IMR-90 (cell line): ENCODE data around the gene MLLT3. TPM values are rescaled to one million over a fixed set of nuclear protein-coding genes. Genes with fewer than 3 reads are reported as not detected.

Experiments used
- ATAC-seq: fragments of 200-7000 bp; cut with Tn5 transposase; 2 replicates; pipeline ENCODE4 v1.9.1; 2020; ENCODE audit warnings: low read depth, mild to moderate bottlenecking, moderate library complexity
- BruUV-seq: library from RNA; stranded (reverse); fragments of 400-500 nt; replicated peaks from 2 replicates; lab custom pipeline; 2021; lab: Mats Ljungman, UMichigan
- CTCF ChIA-PET: fragments of 300-600 bp; formaldehyde crosslinking; extraction: SDS; loops from one replicate; lab custom pipeline; 2021; ENCODE audit warnings: antibody characterized with exemption; lab: Yijun Ruan, JAX
- POLR2A ChIA-PET: fragments of 300-600 bp; sonication (Branson Sonifier 250); formaldehyde crosslinking; loops from one replicate; lab custom pipeline; 2022; ENCODE audit warnings: antibody characterized with exemption; ENCODE audit not compliant: unreplicated experiment; lab: Charles Lee
- DNase-seq: peaks from one replicate; pipeline ENCODE4 v3.0.0; 2013
- H2AFZ ChIP-seq: replicated peaks from 2 replicates; pipeline ENCODE3; 2013; ENCODE audit warnings: low read length, mild to moderate bottlenecking; ENCODE audit not compliant: poor library complexity
- H2AK5ac ChIP-seq: 2 replicates; pipeline ENCODE4 v1.6.1; 2013; ENCODE audit warnings: low read depth, low read length, inconsistent platforms
- H2AK9ac ChIP-seq: replicated peaks from 2 replicates; pipeline ENCODE3; 2013; ENCODE audit warnings: mild to moderate bottlenecking, low read depth, low read length, moderate library complexity; ENCODE audit not compliant: poor library complexity
- H2BK120ac ChIP-seq: 2 replicates; pipeline ENCODE4 v1.6.1; 2013; ENCODE audit warnings: low read depth, low read length, inconsistent platforms
- H2BK15ac ChIP-seq: 3 replicates; pipeline ENCODE4 v1.6.1; 2013; ENCODE audit warnings: low read depth, low read length, inconsistent platforms
- H2BK20ac ChIP-seq: 2 replicates; pipeline ENCODE4 v1.6.1; 2013; ENCODE audit warnings: low read depth, mild to moderate bottlenecking, inconsistent platforms, low read length, moderate library complexity
- H2BK5ac ChIP-seq: 2 replicates; pipeline ENCODE4 v1.6.1; 2013; ENCODE audit warnings: mild to moderate bottlenecking, low read depth, low read length, inconsistent platforms; ENCODE audit not compliant: poor library complexity, severe bottlenecking
- H3K14ac ChIP-seq: replicated peaks from 2 replicates; pipeline ENCODE4 v1.6.1; 2013; ENCODE audit warnings: low read depth, low read length, inconsistent platforms
- H3K18ac ChIP-seq: 2 replicates; pipeline ENCODE4 v1.6.1; 2013; ENCODE audit warnings: low read depth, low read length, control low read depth
- H3K23ac ChIP-seq: 2 replicates; pipeline ENCODE4 v1.6.1; 2013; ENCODE audit warnings: low read depth, low read length, inconsistent platforms
- H3K27ac ChIP-seq: 2 replicates; pipeline ENCODE4 v1.5.1; 2013; ENCODE audit warnings: mild to moderate bottlenecking, control low read depth, low read length; ENCODE audit not compliant: insufficient read depth
- H3K27me3 ChIP-seq: 2 replicates; pipeline ENCODE4 v1.6.1; 2013; ENCODE audit warnings: low read length; ENCODE audit not compliant: control insufficient read depth, insufficient read depth
- H3K36me3 ChIP-seq: 2 replicates; pipeline ENCODE4 v1.6.1; 2013; ENCODE audit warnings: low read length, mixed read lengths; ENCODE audit not compliant: control insufficient read depth, insufficient read depth
- H3K4ac ChIP-seq: 2 replicates; pipeline ENCODE4 v1.6.1; 2013; ENCODE audit warnings: low read depth, low read length, inconsistent platforms
- H3K4me1 ChIP-seq: 2 replicates; pipeline ENCODE4 v1.6.1; 2013; ENCODE audit warnings: low read length, mixed read lengths; ENCODE audit not compliant: control insufficient read depth, insufficient read depth
- H3K4me2 ChIP-seq: 2 replicates; pipeline ENCODE4 v1.6.1; 2013; ENCODE audit warnings: low read depth, mild to moderate bottlenecking, control low read depth, low read length, moderate library complexity
- H3K4me3 ChIP-seq: 2 replicates; pipeline ENCODE4 v1.5.1; 2013; ENCODE audit warnings: low read depth, mild to moderate bottlenecking, control low read depth, low read length, moderate library complexity; ENCODE audit not compliant: insufficient read depth
- H3K56ac ChIP-seq: 2 replicates; pipeline ENCODE4 v1.6.1; 2013; ENCODE audit warnings: low read length, inconsistent platforms; ENCODE audit not compliant: insufficient read depth; ENCODE audit errors: extremely low read depth
- H3K79me1 ChIP-seq, 2 experiments: 2 replicates each; pipeline ENCODE4 v1.6.1; 2013; ENCODE audit warnings: low read length in 2 of 2, inconsistent platforms in 1 of 2, low read depth in 1 of 2
- H3K9ac ChIP-seq: 2 replicates; pipeline ENCODE4 v1.6.1; 2013; ENCODE audit warnings: low read depth, low read length, control low read depth
- H3K9me1 ChIP-seq: 2 replicates; pipeline ENCODE4 v1.6.1; 2013; ENCODE audit warnings: low read length, inconsistent platforms; ENCODE audit not compliant: insufficient read depth
- H3K9me3 ChIP-seq: 2 replicates; pipeline ENCODE4 v1.6.1; 2013; ENCODE audit warnings: low read length; ENCODE audit not compliant: control insufficient read depth, insufficient read depth
- H4K20me1 ChIP-seq: 2 replicates; pipeline ENCODE4 v1.6.1; 2013; ENCODE audit warnings: low read length, inconsistent platforms; ENCODE audit not compliant: insufficient read depth
- H4K5ac ChIP-seq: 2 replicates; pipeline ENCODE4 v1.6.1; 2013; ENCODE audit warnings: mild to moderate bottlenecking, low read depth, low read length, control low read depth
- H4K8ac ChIP-seq, 2 experiments: 2 replicates each; pipeline ENCODE4 v1.6.1; 2013; ENCODE audit warnings: low read depth in 2 of 2, low read length in 2 of 2, control low read depth in 1 of 2, inconsistent platforms in 1 of 2
- H4K91ac ChIP-seq: 2 replicates; pipeline ENCODE4 v1.6.1; 2013; ENCODE audit warnings: low read depth, low read length, inconsistent platforms; ENCODE audit not compliant: insufficient read depth
- FOS ChIP-seq: fragments of 150-350 bp; IDR thresholded peaks from 2 replicates; pipeline ENCODE4 v1.6.1; 2016; ENCODE audit warnings: low read depth, low read length
- MXI1 ChIP-seq: IDR thresholded peaks from 2 replicates; pipeline ENCODE4 v1.6.1; 2012; ENCODE audit warnings: low read depth, mild to moderate bottlenecking, low read length, moderate library complexity, borderline replicate concordance
- WGBS, 2 experiments: methylation state at CpG; one replicate each; pipeline versions ENCODE4 v1.1.5 to v1.1.7; 2013; ENCODE audit warnings: missing lambda C conversion rate in 2 of 2; ENCODE audit not compliant: insufficient read length in 1 of 2; ENCODE audit errors: extremely low coverage in 2 of 2; 5-methylcytosine and 5-hydroxymethylcytosine counted together
- dilution Hi-C: fragments of 300-500 bp; cut with HindIII; formaldehyde crosslinking; loops from one replicate; pipeline ENCODE4 v1.14.3; 2018; ENCODE audit warnings: low sequenced_read_pairs; ENCODE audit not compliant: unreplicated experiment
- in situ Hi-C: fragments of 300-500 bp; cut with MboI; formaldehyde crosslinking; loops from 3 replicates; pipeline ENCODE4 v1.14.3; 2019; ENCODE audit warnings: low sequenced_read_pairs, inconsistent platforms, mixed read lengths
- intact Hi-C: fragments of 100-400 bp; cut with micrococcal nuclease; formaldehyde crosslinking; loops from 2 replicates; pipeline ENCODE4 v1.10.0; 2022
- polyA plus RNA-seq, 3 experiments: library from polyadenylated mRNA; depleted of rRNA; stranded (reverse); fragments of >200 nt; gene quantifications; 2 replicates each; pipeline ENCODE4 v1.2.3, GENCODE V29; 2012; ENCODE audit warnings: low replicate concordance in 1 of 3
- total RNA-seq: library from RNA; depleted of rRNA; stranded (reverse); fragments of >200 nt; gene quantifications from 2 replicates; pipeline ENCODE4 v1.2.3, GENCODE V29; 2012

MLLT3 gene
- total and polyA plus RNA-seq, 2 of the 4 experiments (the other 2 are of a cell fraction): 10.4 to 21.1 TPM

DNA sequence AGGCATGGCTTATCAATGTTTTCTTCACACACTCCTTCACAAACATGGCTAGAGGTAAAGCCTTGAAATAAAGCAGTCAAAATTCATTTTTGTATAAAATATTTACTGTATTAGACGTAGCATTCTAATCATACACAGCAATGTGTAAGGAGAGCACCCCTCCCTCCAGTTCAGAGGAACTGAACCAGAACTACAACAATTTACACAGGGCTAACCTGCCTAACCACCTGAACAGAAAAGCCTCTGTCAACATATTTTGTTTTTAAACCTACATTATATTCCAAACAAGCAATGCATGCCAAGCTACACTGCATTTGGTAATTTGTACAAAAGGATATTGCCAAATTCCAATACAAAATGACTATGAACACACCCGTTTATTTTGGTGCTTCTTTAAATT is 41.6 kb downstream of the MLLT3 start:
- H3K4me3 ChIP-seq: no peak overlapping the region
- no peak overlapping the region for H2BK20ac ChIP-seq
- dilution Hi-C loops: no loop called here
- no peak overlapping the region for H2AFZ ChIP-seq
- no peak for TF ChIP-seq MXI1
- no peak for TF ChIP-seq FOS
- H3K36me3 ChIP-seq: 0 out of 2 replicates have a peak, but pooled peaks cover 1% of the 10 kb centered on the region
- no peak overlapping the region for H4K8ac ChIP-seq
- no peaks in the 10 kb centered on the region for H4K20me1 ChIP-seq
- no peak for ATAC-seq
- H3K4me2 ChIP-seq: no peak overlapping the region
- no peak overlapping the region for H2BK120ac ChIP-seq
- H3K14ac ChIP-seq: no peak overlapping the region
- H4K91ac ChIP-seq: no peak overlapping the region
- H3K4ac ChIP-seq: no peak overlapping the region
- no peak overlapping the region for H2BK5ac ChIP-seq
- H2BK15ac ChIP-seq: no peak overlapping the region
- no peak overlapping the region for H2AK9ac ChIP-seq
- H3K27me3 ChIP-seq: no peaks in the 10 kb centered on the region
- H4K5ac ChIP-seq: no peak overlapping the region
- POLR2A ChIA-PET: no interaction called here
- no peak overlapping the region for H3K56ac ChIP-seq
- BruUV-seq: no TSS peak
- H3K27ac ChIP-seq: no peak overlapping the region
- in situ Hi-C loops: no loop called here
- no peak overlapping the region for H2AK5ac ChIP-seq
- CTCF ChIA-PET: no interaction called here
- intact Hi-C loops: no loop called here
- no peak for DNase-seq
- H3K9me3 ChIP-seq: peaks cover 4% of the 10 kb centered on the region; the same call in 1 of the 2 replicates
- no peak overlapping the region for H3K9ac ChIP-seq
- no CpG with 5 or more reads among the region's 2 CpGs for WGBS, 2 experiments
- no peak overlapping the region for H3K23ac ChIP-seq
- H3K9me1 ChIP-seq: no peaks in the 10 kb centered on the region
- peaks cover 12 to 17% of the 10 kb centered on the region in 2 experiments; a peak in 3 of 4 replicates for H3K79me1 ChIP-seq
- peaks cover 2% of the 10 kb centered on the region; the same call in 1 of the 2 replicates for H3K4me1 ChIP-seq
- no peak overlapping the region for H3K18ac ChIP-seq
